Measurements from ENCODE around the gene TRIM69. TPM values are rescaled to one million over a fixed set of nuclear protein-coding genes. Genes with fewer than 3 reads are reported as not detected.

TRIM69 gene
- total and polyA plus RNA-seq, 2 experiments from 2014 or later, result 4.3 to 7.0 TPM

GRCh38 chr15:44712346-44713005, 23.9 kb upstream of the TRIM69 start:
- no peaks in the 10 kb centered on the region for H3K9me3 Mint-ChIP-seq
- Histone ChIP-seq H3K79me2 (replicated peaks; ENCODE audit: insufficient read depth) (peaks cover 10% of the 10 kb centered on the region; the same call in 1 of the 2 replicates), H3F3A (replicated peaks; ENCODE audit: low read depth) (no peaks in the 10 kb centered on the region), H3K4me3 (peak overlapping the region; percentile 61), H4K20me1 (replicated peaks; ENCODE audit: insufficient read depth) (peaks cover 11% of the 10 kb centered on the region; the same call in 1 of the 2 replicates), H3K4me2 (peak overlapping the region; percentile 81), H3K4me1 (ENCODE audit: insufficient read depth) (no peaks in the 10 kb centered on the region), H3K27ac (ENCODE audit: low read depth) (no peak overlapping the region), H3K36me3 (ENCODE audit: insufficient read depth) (no peaks in the 10 kb centered on the region), H3K27me3 (ENCODE audit: insufficient read depth) (peaks cover 16% of the 10 kb centered on the region), H2AFZ (peak overlapping the region; percentile 86; the same call in 1 of the 2 replicates), H3K9me2 (ENCODE audit: insufficient read depth) (no peaks in the 10 kb centered on the region)
- DNase-seq (ENCODE audit: low spot score) (no peak), ATAC-seq (no peak)
- H3K27ac Mint-ChIP-seq, result no peak overlapping the region
- TF ChIP-seq POLR2AphosphoS5 (IDR thresholded peaks at IDR 0.05; ENCODE audit: low read depth) (no peak), ZNF331 (CRISPR knock-in tag; IDR thresholded peaks at IDR 0.05; ENCODE audit: low read depth) (no peak), EZH2phosphoT487 (IDR thresholded peaks at IDR 0.05; ENCODE audit: unreplicated experiment) (no peak), REST (IDR thresholded peaks at IDR 0.05; ENCODE audit: unreplicated experiment) (no peak), ETS1 (IDR thresholded peaks at IDR 0.05) (no peak), NANOG (IDR thresholded peaks at IDR 0.05; ENCODE audit: borderline replicate concordance) (no peak), ZNF114 (CRISPR knock-in tag; IDR thresholded peaks at IDR 0.05) (no peak)
- TF ChIP-seq, protein P1, sequence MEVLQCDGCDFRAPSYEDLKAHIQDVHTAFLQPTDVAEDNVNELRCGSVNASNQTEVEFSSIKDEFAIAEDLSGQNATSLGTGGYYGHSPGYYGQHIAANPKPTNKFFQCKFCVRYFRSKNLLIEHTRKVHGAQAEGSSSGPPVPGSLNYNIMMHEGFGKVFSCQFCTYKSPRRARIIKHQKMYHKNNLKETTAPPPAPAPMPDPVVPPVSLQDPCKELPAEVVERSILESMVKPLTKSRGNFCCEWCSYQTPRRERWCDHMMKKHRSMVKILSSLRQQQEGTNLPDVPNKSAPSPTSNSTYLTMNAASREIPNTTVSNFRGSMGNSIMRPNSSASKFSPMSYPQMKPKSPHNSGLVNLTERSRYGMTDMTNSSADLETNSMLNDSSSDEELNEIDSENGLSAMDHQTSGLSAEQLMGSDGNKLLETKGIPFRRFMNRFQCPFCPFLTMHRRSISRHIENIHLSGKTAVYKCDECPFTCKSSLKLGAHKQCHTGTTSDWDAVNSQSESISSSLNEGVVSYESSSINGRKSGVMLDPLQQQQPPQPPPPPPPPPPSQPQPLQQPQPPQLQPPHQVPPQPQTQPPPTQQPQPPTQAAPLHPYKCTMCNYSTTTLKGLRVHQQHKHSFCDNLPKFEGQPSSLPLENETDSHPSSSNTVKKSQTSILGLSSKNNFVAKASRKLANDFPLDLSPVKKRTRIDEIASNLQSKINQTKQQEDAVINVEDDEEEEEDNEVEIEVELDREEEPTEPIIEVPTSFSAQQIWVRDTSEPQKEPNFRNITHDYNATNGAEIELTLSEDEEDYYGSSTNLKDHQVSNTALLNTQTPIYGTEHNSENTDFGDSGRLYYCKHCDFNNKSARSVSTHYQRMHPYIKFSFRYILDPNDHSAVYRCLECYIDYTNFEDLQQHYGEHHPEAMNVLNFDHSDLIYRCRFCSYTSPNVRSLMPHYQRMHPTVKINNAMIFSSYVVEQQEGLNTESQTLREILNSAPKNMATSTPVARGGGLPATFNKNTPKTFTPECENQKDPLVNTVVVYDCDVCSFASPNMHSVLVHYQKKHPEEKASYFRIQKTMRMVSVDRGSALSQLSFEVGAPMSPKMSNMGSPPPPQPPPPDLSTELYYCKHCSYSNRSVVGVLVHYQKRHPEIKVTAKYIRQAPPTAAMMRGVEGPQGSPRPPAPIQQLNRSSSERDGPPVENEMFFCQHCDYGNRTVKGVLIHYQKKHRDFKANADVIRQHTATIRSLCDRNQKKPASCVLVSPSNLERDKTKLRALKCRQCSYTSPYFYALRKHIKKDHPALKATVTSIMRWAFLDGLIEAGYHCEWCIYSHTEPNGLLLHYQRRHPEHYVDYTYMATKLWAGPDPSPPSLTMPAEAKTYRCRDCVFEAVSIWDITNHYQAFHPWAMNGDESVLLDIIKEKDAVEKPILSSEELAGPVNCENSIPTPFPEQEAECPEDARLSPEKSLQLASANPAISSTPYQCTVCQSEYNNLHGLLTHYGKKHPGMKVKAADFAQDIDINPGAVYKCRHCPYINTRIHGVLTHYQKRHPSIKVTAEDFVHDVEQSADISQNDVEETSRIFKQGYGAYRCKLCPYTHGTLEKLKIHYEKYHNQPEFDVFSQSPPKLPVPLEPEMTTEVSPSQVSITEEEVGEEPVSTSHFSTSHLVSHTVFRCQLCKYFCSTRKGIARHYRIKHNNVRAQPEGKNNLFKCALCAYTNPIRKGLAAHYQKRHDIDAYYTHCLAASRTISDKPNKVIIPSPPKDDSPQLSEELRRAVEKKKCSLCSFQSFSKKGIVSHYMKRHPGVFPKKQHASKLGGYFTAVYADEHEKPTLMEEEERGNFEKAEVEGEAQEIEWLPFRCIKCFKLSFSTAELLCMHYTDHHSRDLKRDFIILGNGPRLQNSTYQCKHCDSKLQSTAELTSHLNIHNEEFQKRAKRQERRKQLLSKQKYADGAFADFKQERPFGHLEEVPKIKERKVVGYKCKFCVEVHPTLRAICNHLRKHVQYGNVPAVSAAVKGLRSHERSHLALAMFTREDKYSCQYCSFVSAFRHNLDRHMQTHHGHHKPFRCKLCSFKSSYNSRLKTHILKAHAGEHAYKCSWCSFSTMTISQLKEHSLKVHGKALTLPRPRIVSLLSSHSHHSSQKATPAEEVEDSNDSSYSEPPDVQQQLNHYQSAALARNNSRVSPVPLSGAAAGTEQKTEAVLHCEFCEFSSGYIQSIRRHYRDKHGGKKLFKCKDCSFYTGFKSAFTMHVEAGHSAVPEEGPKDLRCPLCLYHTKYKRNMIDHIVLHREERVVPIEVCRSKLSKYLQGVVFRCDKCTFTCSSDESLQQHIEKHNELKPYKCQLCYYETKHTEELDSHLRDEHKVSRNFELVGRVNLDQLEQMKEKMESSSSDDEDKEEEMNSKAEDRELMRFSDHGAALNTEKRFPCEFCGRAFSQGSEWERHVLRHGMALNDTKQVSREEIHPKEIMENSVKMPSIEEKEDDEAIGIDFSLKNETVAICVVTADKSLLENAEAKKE (CRISPR knock-in tag; IDR thresholded peaks at IDR 0.05), result no peak
- peaks cover 5% of the 10 kb centered on the region for H3K36me3 Mint-ChIP-seq (ENCODE audit: low read depth)
- H3K27me3 Mint-ChIP-seq (ENCODE audit: insufficient read depth, low read depth, poor library complexity), result peaks cover 20% of the 10 kb centered on the region
- peak overlapping the region; percentile 95 for H3K4me3 Mint-ChIP-seq
- peaks cover 8% of the 10 kb centered on the region; the same call in 2 of the 3 replicates for H3K4me1 Mint-ChIP-seq

Measured in GM23338 (cell line).